IMR-90 (cell line): ENCODE measurements around the gene DNM3. TPM values are rescaled to one million over a fixed set of nuclear protein-coding genes. Genes with fewer than 3 reads are reported as not detected.

Experiments
- ATAC-seq: fragments of 200-7000 bp; cut with Tn5 transposase; 2 replicates; pipeline ENCODE4 v1.9.1; 2020; ENCODE audit warnings: low read depth, mild to moderate bottlenecking, moderate library complexity
- BruUV-seq: library from RNA; stranded (reverse); fragments of 400-500 nt; replicated peaks from 2 replicates; lab custom pipeline; 2021; lab: Mats Ljungman, UMichigan
- CTCF ChIA-PET: fragments of 300-600 bp; formaldehyde crosslinking; extraction: SDS; loops from one replicate; lab custom pipeline; 2021; ENCODE audit warnings: antibody characterized with exemption; lab: Yijun Ruan, JAX
- POLR2A ChIA-PET: fragments of 300-600 bp; sonication (Branson Sonifier 250); formaldehyde crosslinking; loops from one replicate; lab custom pipeline; 2022; ENCODE audit warnings: antibody characterized with exemption; ENCODE audit not compliant: unreplicated experiment; lab: Charles Lee
- DNase-seq: peaks from one replicate; pipeline ENCODE4 v3.0.0; 2013
- H2AFZ ChIP-seq: replicated peaks from 2 replicates; pipeline ENCODE3; 2013; ENCODE audit warnings: low read length, mild to moderate bottlenecking; ENCODE audit not compliant: poor library complexity
- H2AK5ac ChIP-seq: 2 replicates; pipeline ENCODE4 v1.6.1; 2013; ENCODE audit warnings: low read depth, low read length, inconsistent platforms
- H2AK9ac ChIP-seq: replicated peaks from 2 replicates; pipeline ENCODE3; 2013; ENCODE audit warnings: mild to moderate bottlenecking, low read depth, low read length, moderate library complexity; ENCODE audit not compliant: poor library complexity
- H2BK120ac ChIP-seq: 2 replicates; pipeline ENCODE4 v1.6.1; 2013; ENCODE audit warnings: low read depth, low read length, inconsistent platforms
- H2BK15ac ChIP-seq: 3 replicates; pipeline ENCODE4 v1.6.1; 2013; ENCODE audit warnings: low read depth, low read length, inconsistent platforms
- H2BK20ac ChIP-seq: 2 replicates; pipeline ENCODE4 v1.6.1; 2013; ENCODE audit warnings: low read depth, mild to moderate bottlenecking, inconsistent platforms, low read length, moderate library complexity
- H2BK5ac ChIP-seq: 2 replicates; pipeline ENCODE4 v1.6.1; 2013; ENCODE audit warnings: mild to moderate bottlenecking, low read depth, low read length, inconsistent platforms; ENCODE audit not compliant: poor library complexity, severe bottlenecking
- H3K14ac ChIP-seq: replicated peaks from 2 replicates; pipeline ENCODE4 v1.6.1; 2013; ENCODE audit warnings: low read depth, low read length, inconsistent platforms
- H3K18ac ChIP-seq: 2 replicates; pipeline ENCODE4 v1.6.1; 2013; ENCODE audit warnings: low read depth, low read length, control low read depth
- H3K23ac ChIP-seq: 2 replicates; pipeline ENCODE4 v1.6.1; 2013; ENCODE audit warnings: low read depth, low read length, inconsistent platforms
- H3K27ac ChIP-seq: 2 replicates; pipeline ENCODE4 v1.5.1; 2013; ENCODE audit warnings: mild to moderate bottlenecking, control low read depth, low read length; ENCODE audit not compliant: insufficient read depth
- H3K27me3 ChIP-seq: 2 replicates; pipeline ENCODE4 v1.6.1; 2013; ENCODE audit warnings: low read length; ENCODE audit not compliant: control insufficient read depth, insufficient read depth
- H3K36me3 ChIP-seq: 2 replicates; pipeline ENCODE4 v1.6.1; 2013; ENCODE audit warnings: low read length, mixed read lengths; ENCODE audit not compliant: control insufficient read depth, insufficient read depth
- H3K4ac ChIP-seq: 2 replicates; pipeline ENCODE4 v1.6.1; 2013; ENCODE audit warnings: low read depth, low read length, inconsistent platforms
- H3K4me1 ChIP-seq: 2 replicates; pipeline ENCODE4 v1.6.1; 2013; ENCODE audit warnings: low read length, mixed read lengths; ENCODE audit not compliant: control insufficient read depth, insufficient read depth
- H3K4me2 ChIP-seq: 2 replicates; pipeline ENCODE4 v1.6.1; 2013; ENCODE audit warnings: low read depth, mild to moderate bottlenecking, control low read depth, low read length, moderate library complexity
- H3K4me3 ChIP-seq: 2 replicates; pipeline ENCODE4 v1.5.1; 2013; ENCODE audit warnings: low read depth, mild to moderate bottlenecking, control low read depth, low read length, moderate library complexity; ENCODE audit not compliant: insufficient read depth
- H3K56ac ChIP-seq: 2 replicates; pipeline ENCODE4 v1.6.1; 2013; ENCODE audit warnings: low read length, inconsistent platforms; ENCODE audit not compliant: insufficient read depth; ENCODE audit errors: extremely low read depth
- H3K79me1 ChIP-seq, 2 experiments: 2 replicates each; pipeline ENCODE4 v1.6.1; 2013; ENCODE audit warnings: low read length in 2 of 2, inconsistent platforms in 1 of 2, low read depth in 1 of 2
- H3K9ac ChIP-seq: 2 replicates; pipeline ENCODE4 v1.6.1; 2013; ENCODE audit warnings: low read depth, low read length, control low read depth
- H3K9me1 ChIP-seq: 2 replicates; pipeline ENCODE4 v1.6.1; 2013; ENCODE audit warnings: low read length, inconsistent platforms; ENCODE audit not compliant: insufficient read depth
- H3K9me3 ChIP-seq: 2 replicates; pipeline ENCODE4 v1.6.1; 2013; ENCODE audit warnings: low read length; ENCODE audit not compliant: control insufficient read depth, insufficient read depth
- H4K20me1 ChIP-seq: 2 replicates; pipeline ENCODE4 v1.6.1; 2013; ENCODE audit warnings: low read length, inconsistent platforms; ENCODE audit not compliant: insufficient read depth
- H4K5ac ChIP-seq: 2 replicates; pipeline ENCODE4 v1.6.1; 2013; ENCODE audit warnings: mild to moderate bottlenecking, low read depth, low read length, control low read depth
- H4K8ac ChIP-seq, 2 experiments: 2 replicates each; pipeline ENCODE4 v1.6.1; 2013; ENCODE audit warnings: low read depth in 2 of 2, low read length in 2 of 2, control low read depth in 1 of 2, inconsistent platforms in 1 of 2
- H4K91ac ChIP-seq: 2 replicates; pipeline ENCODE4 v1.6.1; 2013; ENCODE audit warnings: low read depth, low read length, inconsistent platforms; ENCODE audit not compliant: insufficient read depth
- CEBPB ChIP-seq: IDR thresholded peaks from 2 replicates; pipeline ENCODE4 v1.6.1; 2012; ENCODE audit warnings: low read depth, low read length, improper control_type of control experiment
- CHD1 ChIP-seq: IDR thresholded peaks from 2 replicates; pipeline ENCODE4 v1.6.1; 2012; ENCODE audit warnings: low read depth, low read length, improper control_type of control experiment
- FOS ChIP-seq: fragments of 150-350 bp; IDR thresholded peaks from 2 replicates; pipeline ENCODE4 v1.6.1; 2016; ENCODE audit warnings: low read depth, low read length
- MAFK ChIP-seq: IDR thresholded peaks from 2 replicates; pipeline ENCODE4 v1.6.1; 2012; ENCODE audit warnings: low read depth, low read length, improper control_type of control experiment
- MAZ ChIP-seq: IDR thresholded peaks from 2 replicates; pipeline ENCODE4 v1.6.1; 2012; ENCODE audit warnings: low read depth, mild to moderate bottlenecking, low read length, improper control_type of control experiment, moderate library complexity, borderline replicate concordance
- MXI1 ChIP-seq: IDR thresholded peaks from 2 replicates; pipeline ENCODE4 v1.6.1; 2012; ENCODE audit warnings: low read depth, mild to moderate bottlenecking, low read length, moderate library complexity, borderline replicate concordance
- NFE2L2 ChIP-seq: fragments of 150-350 bp; IDR thresholded peaks from 2 replicates; pipeline ENCODE4 v1.6.1; 2016; ENCODE audit warnings: low read depth, mild to moderate bottlenecking, low read length
- POLR2A ChIP-seq: IDR thresholded peaks from 2 replicates; pipeline ENCODE4 v1.6.1; 2012; ENCODE audit warnings: mild to moderate bottlenecking, low read depth, low read length
- RAD21 ChIP-seq: IDR thresholded peaks from 2 replicates; pipeline ENCODE4 v1.6.1; 2012; ENCODE audit warnings: low read length, improper control_type of control experiment
- RCOR1 ChIP-seq: IDR thresholded peaks from 2 replicates; pipeline ENCODE4 v1.6.1; 2012; ENCODE audit warnings: mild to moderate bottlenecking, low read length, improper control_type of control experiment; ENCODE audit not compliant: insufficient replicate concordance
- RFX5 ChIP-seq: IDR thresholded peaks from 2 replicates; pipeline ENCODE4 v1.8.0; 2012; ENCODE audit warnings: low read depth, mild to moderate bottlenecking, low read length, moderate library complexity
- WGBS, 2 experiments: methylation state at CpG; one replicate each; pipeline versions ENCODE4 v1.1.5 to v1.1.7; 2013; ENCODE audit warnings: missing lambda C conversion rate in 2 of 2; ENCODE audit not compliant: insufficient read length in 1 of 2; ENCODE audit errors: extremely low coverage in 2 of 2; 5-methylcytosine and 5-hydroxymethylcytosine counted together
- dilution Hi-C: fragments of 300-500 bp; cut with HindIII; formaldehyde crosslinking; loops from one replicate; pipeline ENCODE4 v1.14.3; 2018; ENCODE audit warnings: low sequenced_read_pairs; ENCODE audit not compliant: unreplicated experiment
- in situ Hi-C: fragments of 300-500 bp; cut with MboI; formaldehyde crosslinking; loops from 3 replicates; pipeline ENCODE4 v1.14.3; 2019; ENCODE audit warnings: low sequenced_read_pairs, inconsistent platforms, mixed read lengths
- intact Hi-C: fragments of 100-400 bp; cut with micrococcal nuclease; formaldehyde crosslinking; loops from 2 replicates; pipeline ENCODE4 v1.10.0; 2022
- polyA plus RNA-seq, 3 experiments: library from polyadenylated mRNA; depleted of rRNA; stranded (reverse); fragments of >200 nt; gene quantifications; 2 replicates each; pipeline ENCODE4 v1.2.3, GENCODE V29; 2012; ENCODE audit warnings: low replicate concordance in 1 of 3
- total RNA-seq: library from RNA; depleted of rRNA; stranded (reverse); fragments of >200 nt; gene quantifications from 2 replicates; pipeline ENCODE4 v1.2.3, GENCODE V29; 2012
- TF ChIP-seq, protein P1 (sequence below): conservative IDR thresholded peaks from 2 replicates; pipeline ENCODE4 v1.5.1; 2012; ENCODE audit warnings: mild to moderate bottlenecking, low read depth, low read length, improper control_type of control experiment
- TF ChIP-seq, protein P2 (sequence below): fragments of 150-350 bp; IDR thresholded peaks from 2 replicates; pipeline ENCODE4 v1.6.1; 2017; ENCODE audit warnings: mild to moderate bottlenecking, antibody characterized with exemption, low read length, low read depth
- TF ChIP-seq, protein P3 (sequence below): fragments of 150-350 bp; IDR thresholded peaks from 2 replicates; pipeline ENCODE4 v1.6.1; 2016; ENCODE audit warnings: low read depth, mild to moderate bottlenecking, low read length, moderate library complexity, borderline replicate concordance

The DNM3 gene
- total and polyA plus RNA-seq, 2 of the 4 experiments (the other 2 are of a cell fraction): 0.36 TPM

DNA sequence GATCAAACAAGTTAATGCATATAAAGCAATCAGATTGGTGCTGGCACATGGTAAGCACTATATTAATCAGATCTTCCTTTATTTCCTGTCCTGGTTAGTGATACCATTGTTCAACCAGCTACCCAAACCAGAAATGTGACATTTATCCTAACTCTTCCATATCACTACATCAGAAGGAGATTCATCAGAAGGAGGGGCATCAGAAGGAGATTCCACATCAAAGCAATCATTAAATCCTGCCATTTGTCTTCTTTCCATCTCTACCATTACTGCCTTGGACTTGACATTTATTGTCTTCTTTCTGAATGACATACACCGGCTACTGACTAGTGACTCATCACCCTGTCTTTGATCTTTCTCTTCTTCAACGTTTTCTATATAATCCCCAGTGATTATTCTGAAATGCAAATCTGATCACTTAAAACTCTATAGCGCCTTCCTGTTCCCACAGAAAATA is 75.0 kb downstream of the DNM3 start:
- WGBS, 2 experiments: 83% methylated on average over 1 of the region's 3 CpGs; no CpG with 5 or more reads in 1 of the 2 experiments
- no peak overlapping the region for H3K4me2 ChIP-seq
- no peaks in the 10 kb centered on the region for H3K36me3 ChIP-seq
- H3K27me3 ChIP-seq: no peaks in the 10 kb centered on the region; the same call in 1 of the 2 replicates
- no peak overlapping the region for H3K4ac ChIP-seq
- in situ Hi-C loops: no loop called here
- no peak overlapping the region for H2BK15ac ChIP-seq
- H2AK5ac ChIP-seq: no peak overlapping the region
- no peak overlapping the region for H4K91ac ChIP-seq
- H3K9me1 ChIP-seq: no peaks in the 10 kb centered on the region
- H2BK20ac ChIP-seq: no peak overlapping the region
- H3K4me1 ChIP-seq: no peaks in the 10 kb centered on the region
- no peaks in the 10 kb centered on the region for H3K79me1 ChIP-seq
- no peak overlapping the region for H2BK5ac ChIP-seq
- H3K23ac ChIP-seq: no peak overlapping the region
- no peak overlapping the region for H2AK9ac ChIP-seq
- H3K56ac ChIP-seq: no peak overlapping the region
- no peaks in the 10 kb centered on the region for H4K20me1 ChIP-seq
- H2BK120ac ChIP-seq: no peak overlapping the region
- H4K5ac ChIP-seq: no peak overlapping the region
- CTCF ChIA-PET: interaction anchor here (1.3 kb wide), 1 partner anchor 13 kb away, joined by 4 read pairs; no protein-coding TSS in a partner anchor
- dilution Hi-C loops: no loop called here
- H3K27ac ChIP-seq: no peak overlapping the region
- POLR2A ChIA-PET: no interaction called here
- TF ChIP-seq CHD1 (no peak), CEBPB (no peak), MXI1 (no peak), FOS (no peak), RAD21 (no peak), RFX5 (no peak), MAZ (no peak), RCOR1 (no peak), POLR2A (no peak), NFE2L2 (no peak), MAFK (no peak)
- TF ChIP-seq, protein P1, sequence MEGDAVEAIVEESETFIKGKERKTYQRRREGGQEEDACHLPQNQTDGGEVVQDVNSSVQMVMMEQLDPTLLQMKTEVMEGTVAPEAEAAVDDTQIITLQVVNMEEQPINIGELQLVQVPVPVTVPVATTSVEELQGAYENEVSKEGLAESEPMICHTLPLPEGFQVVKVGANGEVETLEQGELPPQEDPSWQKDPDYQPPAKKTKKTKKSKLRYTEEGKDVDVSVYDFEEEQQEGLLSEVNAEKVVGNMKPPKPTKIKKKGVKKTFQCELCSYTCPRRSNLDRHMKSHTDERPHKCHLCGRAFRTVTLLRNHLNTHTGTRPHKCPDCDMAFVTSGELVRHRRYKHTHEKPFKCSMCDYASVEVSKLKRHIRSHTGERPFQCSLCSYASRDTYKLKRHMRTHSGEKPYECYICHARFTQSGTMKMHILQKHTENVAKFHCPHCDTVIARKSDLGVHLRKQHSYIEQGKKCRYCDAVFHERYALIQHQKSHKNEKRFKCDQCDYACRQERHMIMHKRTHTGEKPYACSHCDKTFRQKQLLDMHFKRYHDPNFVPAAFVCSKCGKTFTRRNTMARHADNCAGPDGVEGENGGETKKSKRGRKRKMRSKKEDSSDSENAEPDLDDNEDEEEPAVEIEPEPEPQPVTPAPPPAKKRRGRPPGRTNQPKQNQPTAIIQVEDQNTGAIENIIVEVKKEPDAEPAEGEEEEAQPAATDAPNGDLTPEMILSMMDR: no peak
- TF ChIP-seq, protein P2, sequence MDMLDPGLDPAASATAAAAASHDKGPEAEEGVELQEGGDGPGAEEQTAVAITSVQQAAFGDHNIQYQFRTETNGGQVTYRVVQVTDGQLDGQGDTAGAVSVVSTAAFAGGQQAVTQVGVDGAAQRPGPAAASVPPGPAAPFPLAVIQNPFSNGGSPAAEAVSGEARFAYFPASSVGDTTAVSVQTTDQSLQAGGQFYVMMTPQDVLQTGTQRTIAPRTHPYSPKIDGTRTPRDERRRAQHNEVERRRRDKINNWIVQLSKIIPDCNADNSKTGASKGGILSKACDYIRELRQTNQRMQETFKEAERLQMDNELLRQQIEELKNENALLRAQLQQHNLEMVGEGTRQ: no peak
- TF ChIP-seq, protein P3, sequence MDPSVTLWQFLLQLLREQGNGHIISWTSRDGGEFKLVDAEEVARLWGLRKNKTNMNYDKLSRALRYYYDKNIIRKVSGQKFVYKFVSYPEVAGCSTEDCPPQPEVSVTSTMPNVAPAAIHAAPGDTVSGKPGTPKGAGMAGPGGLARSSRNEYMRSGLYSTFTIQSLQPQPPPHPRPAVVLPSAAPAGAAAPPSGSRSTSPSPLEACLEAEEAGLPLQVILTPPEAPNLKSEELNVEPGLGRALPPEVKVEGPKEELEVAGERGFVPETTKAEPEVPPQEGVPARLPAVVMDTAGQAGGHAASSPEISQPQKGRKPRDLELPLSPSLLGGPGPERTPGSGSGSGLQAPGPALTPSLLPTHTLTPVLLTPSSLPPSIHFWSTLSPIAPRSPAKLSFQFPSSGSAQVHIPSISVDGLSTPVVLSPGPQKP: no peak
- no peaks in the 10 kb centered on the region for H3K9me3 ChIP-seq
- H4K8ac ChIP-seq: no peak overlapping the region
- H3K4me3 ChIP-seq: no peak overlapping the region
- no peak overlapping the region for H2AFZ ChIP-seq
- ATAC-seq: no peak
- BruUV-seq: no TSS peak
- H3K9ac ChIP-seq: no peak overlapping the region
- no peak for DNase-seq
- no peak overlapping the region for H3K18ac ChIP-seq
- no peak overlapping the region for H3K14ac ChIP-seq
- intact Hi-C loops: no loop called here
